Heart left ventricle (tissue), 16 donors: ENCODE measurements around the gene TMEM229B. TPM values are rescaled to one million over a fixed set of nuclear protein-coding genes. Genes with fewer than 3 reads are reported as not detected.
A peak's percentile ranks its signal among the peaks of the same experiment; 100 is the strongest.

Experiments used
- ATAC-seq, 4 donors: fragments of 200-7000 bp; cut with Tn5 transposase; one replicate each; pipeline ENCODE4 v1.9.1; 2020 to 2022; ENCODE audit warnings: moderate library complexity in 4 of 4, mild to moderate bottlenecking in 3 of 4, moderate number of reproducible peaks in 1 of 4
- DNase-seq, 5 donors: peaks; one replicate each; pipeline ENCODE4 v3.0.0-alpha.2; 2020
- H3K27ac ChIP-seq, 12 donors: fragments of 200-600 bp; sonication (generic) in 4 of 12; one replicate each; pipeline versions ENCODE4 v1.5.0 to v1.8.0; 2016 to 2022; ENCODE audit warnings: mild to moderate bottlenecking in 2 of 12
- H3K27me3 ChIP-seq, 9 donors: fragments of 200-600 bp; sonication (generic) in 2 of 9; one replicate each; pipeline versions ENCODE4 v1.5.1 to v1.8.0; 2016 to 2022; ENCODE audit warnings: mild to moderate bottlenecking in 3 of 9
- H3K36me3 ChIP-seq, 9 donors: fragments of 200-600 bp; sonication (generic) in 2 of 9; one replicate each; pipeline versions ENCODE4 v1.5.0 to v1.8.0; 2018 to 2022; ENCODE audit warnings: mild to moderate bottlenecking in 2 of 9
- H3K4me1 ChIP-seq, 12 donors: fragments of 200-600 bp; sonication (generic) in 4 of 12; one replicate each; pipeline versions ENCODE4 v1.5.0 to v1.8.0; 2016 to 2022; ENCODE audit warnings: mild to moderate bottlenecking in 3 of 12
- H3K4me3 ChIP-seq, 12 donors: fragments of 200-600 bp; sonication (generic) in 4 of 12; one replicate each; pipeline versions ENCODE4 v1.5.0 to v1.8.0; 2017 to 2022; ENCODE audit warnings: mild to moderate bottlenecking in 9 of 12, moderate library complexity in 4 of 12
- H3K9me3 ChIP-seq, 12 donors: fragments of 200-600 bp; sonication (generic) in 4 of 12; one replicate each; pipeline versions ENCODE4 v1.5.0 to v1.8.0; 2016 to 2022; ENCODE audit warnings: mild to moderate bottlenecking in 1 of 12
- POLR2A ChIP-seq, 2 donors: fragments of 450-650 bp; IDR thresholded peaks; one replicate each; pipeline ENCODE4 v1.6.1; 2017; ENCODE audit warnings: antibody characterized with exemption in 2 of 2, mild to moderate bottlenecking in 2 of 2, moderate library complexity in 2 of 2
- WGBS, 4 donors: extraction: QIAGEN DNeasy Blood & Tissue Kit in 2 of 4; methylation state at CpG; one replicate each; pipeline versions ENCODE4 v1.1.5 to v1.1.7; 2013 to 2018; 5-methylcytosine and 5-hydroxymethylcytosine counted together
- intact Hi-C, 10 donors: fragments of 100-400 bp; cut with DNase I; formaldehyde crosslinking; loops; one replicate each; pipeline versions ENCODE4 v1.11.1 to v1.14.2; 2022
- polyA plus RNA-seq, 2 donors: library from polyadenylated mRNA; stranded (reverse); fragments of 200-250 nt; gene quantifications; one replicate each; pipeline ENCODE4 v1.2.3, GENCODE V29; 2013
- total RNA-seq, 9 donors: library from RNA; depleted of rRNA in 2 of 9; stranded (reverse); fragments of >200 nt in 2 of 9; fragmentation: NEBNext Ultra II Directional in 3 of 9; extraction: Animal tissue kit (Norgen Biotek cat#: 25700) in 3 of 9; gene quantifications; one replicate each; pipeline versions ENCODE4 v1.1.0 to v1.2.4, GENCODE V29; 2016 to 2023
- TF ChIP-seq, protein P1 (sequence below), 12 donors: fragments of 200-600 bp; sonication (generic) in 4 of 12; IDR thresholded peaks; one replicate each; pipeline versions ENCODE4 v1.5.0 to v1.8.0; 2018 to 2022; ENCODE audit warnings: antibody characterized with exemption in 12 of 12, mild to moderate bottlenecking in 5 of 12
- donor health status: ischemic (EF 13 %, LVEDD 7.1; RV severe dilation, severe dysfunction).
- donor health status: healthy with polysubstance abuse.
- donor health status: DM: no; HTN: yes; CAD: no.
- donor health status: DM: no; HTN: no; CAD: no.
- donor health status: ischemic (EF 25% LVEDD 6.9; RV normal size, moderate dysfunction).
- donor health status: ischemic (EF 25% LVEDD 5.7; RV mildly dilated, moderate dysfunction).
- donor health status: healthy.
- donor health status: DM: yes; HTN: yes; CAD: no.
- donor health status: ischemic (EF 35%, LVEDD 5.7; RV mildly dilated, moderate dysfunction).
- donor health status: nonischemic (EF 11% LVEDD 7.7; RV severe dilation, severe dysfunction).
- donor health status: DM: yes; HTN: yes; CAD: no.
- donor health status: PGD.
- donor health status: ischemic (EF 29% LVEDD 5.4; RV normal size, mild dysfunction).
- donor health status: nonischemic (EF 23%, LVEDD 6.1; RV moderate dilation, normal function).

TMEM229B gene
- total and polyA plus RNA-seq, 11 donors: 0.69 to 6.5 (median 1.7) TPM

GRCh38 chr14:67490196-67490595 is 1.7 kb upstream of the TMEM229B start:
- TF ChIP-seq, protein P1, sequence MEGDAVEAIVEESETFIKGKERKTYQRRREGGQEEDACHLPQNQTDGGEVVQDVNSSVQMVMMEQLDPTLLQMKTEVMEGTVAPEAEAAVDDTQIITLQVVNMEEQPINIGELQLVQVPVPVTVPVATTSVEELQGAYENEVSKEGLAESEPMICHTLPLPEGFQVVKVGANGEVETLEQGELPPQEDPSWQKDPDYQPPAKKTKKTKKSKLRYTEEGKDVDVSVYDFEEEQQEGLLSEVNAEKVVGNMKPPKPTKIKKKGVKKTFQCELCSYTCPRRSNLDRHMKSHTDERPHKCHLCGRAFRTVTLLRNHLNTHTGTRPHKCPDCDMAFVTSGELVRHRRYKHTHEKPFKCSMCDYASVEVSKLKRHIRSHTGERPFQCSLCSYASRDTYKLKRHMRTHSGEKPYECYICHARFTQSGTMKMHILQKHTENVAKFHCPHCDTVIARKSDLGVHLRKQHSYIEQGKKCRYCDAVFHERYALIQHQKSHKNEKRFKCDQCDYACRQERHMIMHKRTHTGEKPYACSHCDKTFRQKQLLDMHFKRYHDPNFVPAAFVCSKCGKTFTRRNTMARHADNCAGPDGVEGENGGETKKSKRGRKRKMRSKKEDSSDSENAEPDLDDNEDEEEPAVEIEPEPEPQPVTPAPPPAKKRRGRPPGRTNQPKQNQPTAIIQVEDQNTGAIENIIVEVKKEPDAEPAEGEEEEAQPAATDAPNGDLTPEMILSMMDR (IDR thresholded peaks at IDR 0.05): no peak
- no peak for TF ChIP-seq POLR2A (IDR thresholded peaks at IDR 0.05)
- Histone ChIP-seq H3K27me3 (no peaks in the 10 kb centered on the region), H3K36me3 (peaks cover 0 to 14% (median 0%) of the 10 kb centered on the region in 9 donors), H3K27ac (no peak overlapping the region), H3K4me3 (no peak overlapping the region), H3K9me3 (peaks cover 0 to 16% (median 8%) of the 10 kb centered on the region in 12 donors), H3K4me1 (peaks cover 0 to 35% (median 12%) of the 10 kb centered on the region in 12 donors)
- no peak for ATAC-seq
- 83 to 91% (median 88%) methylated on average over 4 of the region's 4 CpGs for WGBS, 4 donors
- intact Hi-C loops: no loop called here
- no peak for DNase-seq

- intact Hi-C loops: loop anchor here in 3 of 10 donors (2.0 to 5.0 kb wide), 2 partner anchors 60 to 61 kb away; no protein-coding TSS in a partner anchor
- TF ChIP-seq, protein P1 (IDR thresholded peaks at IDR 0.05): no peak
- no peak for TF ChIP-seq POLR2A (IDR thresholded peaks at IDR 0.05)
- Histone ChIP-seq H3K4me3 (peak overlapping the region in 1 of 12 donors; percentile 66), H3K36me3 (peaks cover 0 to 14% (median 0%) of the 10 kb centered on the region in 9 donors), H3K27ac (peak overlapping the region in 8 of 12 donors; percentile 22 to 91 (median 44)), H3K9me3 (no peaks in the 10 kb centered on the region), H3K4me1 (peaks cover 0 to 51% (median 15%) of the 10 kb centered on the region in 12 donors), H3K27me3 (no peaks in the 10 kb centered on the region)
- ATAC-seq (no peak), DNase-seq (no peak)
- 61 to 75% (median 68%) methylated on average over 4 of the region's 4 CpGs for WGBS, 4 donors
These were observed 1.2 kb downstream of the TMEM229B start for GRCh38 chr14:67487332-67487731.

DNA sequence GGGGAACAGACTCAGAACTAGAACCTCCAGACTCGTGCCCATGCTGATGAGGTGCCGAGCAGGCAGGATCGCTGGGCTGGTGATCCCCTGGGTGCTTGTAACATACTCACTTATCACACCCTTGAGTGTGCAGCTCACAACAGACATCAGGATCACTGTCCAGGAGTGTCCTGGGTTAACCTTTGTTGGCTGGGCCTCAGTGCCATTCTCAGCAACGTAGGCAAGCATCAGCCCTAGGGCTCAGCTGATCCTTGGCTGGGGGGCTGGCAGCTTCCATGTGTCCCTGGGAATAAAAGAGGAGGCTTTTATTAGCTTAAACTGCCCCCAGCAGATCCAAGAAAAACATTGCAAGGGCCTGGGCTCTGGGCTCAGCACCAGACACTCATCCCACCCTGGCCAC is 1.6 kb downstream of the TMEM229B start:
- no peak overlapping the region for H3K4me3 ChIP-seq
- H3K27ac ChIP-seq: peak overlapping the region in 8 of 12 donors; percentile 9 to 61 (median 42)
- ATAC-seq: peak; percentile 80 to 88 (median 86)
- no peak for TF ChIP-seq POLR2A (IDR thresholded peaks at IDR 0.05)
- TF ChIP-seq, protein P1 (IDR thresholded peaks at IDR 0.05): no peak
- peak; percentile 46 to 81 (median 60) for DNase-seq
- 42 to 63% (median 52%) methylated on average over 4 of the region's 4 CpGs for WGBS, 4 donors
- no peaks in the 10 kb centered on the region for H3K27me3 ChIP-seq
- intact Hi-C loops: loop anchor here in 3 of 10 donors (2.0 to 5.0 kb wide), 2 partner anchors 60 kb away; no protein-coding TSS in a partner anchor
- no peaks in the 10 kb centered on the region for H3K9me3 ChIP-seq
- peaks cover 0 to 51% (median 15%) of the 10 kb centered on the region in 12 donors for H3K4me1 ChIP-seq
- peaks cover 0 to 14% (median 0%) of the 10 kb centered on the region in 9 donors for H3K36me3 ChIP-seq

DNA sequence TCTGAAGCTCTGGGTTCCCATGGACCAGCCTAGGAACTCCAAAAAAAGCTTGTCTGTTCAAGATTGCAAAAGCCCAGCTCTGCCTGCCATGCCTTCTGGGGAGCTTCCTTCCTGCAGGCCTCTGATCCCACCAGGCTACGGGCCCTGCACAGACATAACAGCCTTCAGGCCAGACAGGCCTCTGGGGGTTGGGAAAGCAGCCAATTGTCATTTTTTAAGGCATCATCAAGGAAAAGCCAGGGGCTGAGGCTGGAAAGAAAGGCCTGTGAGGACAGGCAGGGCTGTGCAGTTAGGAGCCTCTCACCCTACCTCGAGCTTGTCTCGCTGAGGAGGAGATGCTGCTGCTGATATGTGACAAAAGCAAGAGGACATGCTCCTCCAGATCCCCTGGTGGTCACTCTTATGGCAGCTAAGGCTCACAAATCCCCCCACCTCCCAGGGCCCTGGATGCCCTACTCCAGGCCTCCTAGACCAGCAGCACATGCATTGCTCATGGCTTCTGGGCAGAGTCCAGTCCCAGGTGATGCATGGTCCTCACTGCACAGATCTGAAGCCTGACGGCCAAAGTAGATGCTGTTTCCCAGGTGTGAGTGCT is 2.9 kb downstream of the TMEM229B start:
- Histone ChIP-seq H3K27me3 (no peaks in the 10 kb centered on the region), H3K9me3 (no peaks in the 10 kb centered on the region), H3K36me3 (peaks cover 0 to 14% (median 0%) of the 10 kb centered on the region in 9 donors), H3K4me1 (peaks cover 0 to 51% (median 15%) of the 10 kb centered on the region in 12 donors), H3K4me3 (no peak overlapping the region), H3K27ac (peak overlapping the region in 4 of 12 donors; percentile 13 to 62 (median 20))
- no peak for ATAC-seq
- TF ChIP-seq, protein P1 (IDR thresholded peaks at IDR 0.05): no peak
- TF ChIP-seq POLR2A (IDR thresholded peaks at IDR 0.05): no peak
- no peak for DNase-seq
- WGBS, 4 donors: 56 to 76% (median 68%) methylated on average over 4 of the region's 4 CpGs
- intact Hi-C loops: loop anchor here in 4 of 10 donors (2.0 to 5.0 kb wide), 2 partner anchors 58 to 59 kb away; no protein-coding TSS in a partner anchor
